Sigmoid colon (tissue), 4 donors: Measurements from ENCODE around the gene DHX16.

Experiments used
- EP300 ChIP-seq, 4 donors: sonication (generic); formaldehyde crosslinking; IDR thresholded peaks; one replicate each; pipeline ENCODE4 v1.6.1; 2017; ENCODE audit warnings: antibody characterized with exemption in 4 of 4
- POLR2A ChIP-seq, 2 donors: fragments of 450-650 bp; IDR thresholded peaks; one replicate each; pipeline ENCODE4 v1.6.1; 2016; ENCODE audit warnings: antibody characterized with exemption in 2 of 2, mild to moderate bottlenecking in 2 of 2, moderate library complexity in 2 of 2
- POLR2AphosphoS5 ChIP-seq, 4 donors: sonication (generic); formaldehyde crosslinking; IDR thresholded peaks; one replicate each; pipeline ENCODE4 v1.6.1; 2017; ENCODE audit warnings: antibody characterized with exemption in 4 of 4
- TF ChIP-seq, protein P1 (sequence below), 4 experiments: fragments of 450-650 bp in 3 of 4; fragments of 200-600 bp in 1 of 4; IDR thresholded peaks; one replicate each; pipeline ENCODE4 v1.5.1; 2016 to 2019; ENCODE audit warnings: antibody characterized with exemption in 4 of 4, mild to moderate bottlenecking in 3 of 4, moderate library complexity in 2 of 4

DNA sequence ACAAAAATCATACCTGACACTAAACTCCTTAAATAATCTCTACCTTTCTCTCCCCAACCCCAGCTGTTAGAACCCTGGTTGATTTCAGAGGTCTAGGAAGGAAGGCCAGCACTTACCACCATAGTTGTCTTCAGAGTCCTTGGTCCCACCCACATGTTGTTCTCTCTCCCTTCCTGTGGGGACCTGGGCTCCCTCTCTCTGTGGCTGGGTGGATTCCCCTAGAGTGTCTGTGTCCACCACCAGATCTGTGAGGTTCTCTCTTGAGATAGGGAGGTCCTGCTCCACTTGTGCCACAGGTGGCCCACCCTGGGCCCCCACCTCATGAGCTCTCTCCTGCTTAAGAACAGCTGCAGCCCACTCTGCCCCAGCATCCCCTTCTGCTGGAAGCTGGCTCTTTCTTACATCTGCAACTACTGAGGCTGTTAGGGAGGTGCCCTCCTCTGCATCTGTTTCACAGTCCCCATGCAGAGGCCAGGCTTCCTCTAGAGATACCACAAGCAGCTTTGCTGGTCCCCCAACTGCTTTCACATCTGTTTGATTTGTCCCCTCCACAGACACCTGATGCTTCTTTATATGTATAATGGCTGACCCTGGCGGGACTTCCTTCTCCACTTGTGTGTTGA, 39.1 kb upstream of the DHX16 start:
- TF ChIP-seq, protein P1, sequence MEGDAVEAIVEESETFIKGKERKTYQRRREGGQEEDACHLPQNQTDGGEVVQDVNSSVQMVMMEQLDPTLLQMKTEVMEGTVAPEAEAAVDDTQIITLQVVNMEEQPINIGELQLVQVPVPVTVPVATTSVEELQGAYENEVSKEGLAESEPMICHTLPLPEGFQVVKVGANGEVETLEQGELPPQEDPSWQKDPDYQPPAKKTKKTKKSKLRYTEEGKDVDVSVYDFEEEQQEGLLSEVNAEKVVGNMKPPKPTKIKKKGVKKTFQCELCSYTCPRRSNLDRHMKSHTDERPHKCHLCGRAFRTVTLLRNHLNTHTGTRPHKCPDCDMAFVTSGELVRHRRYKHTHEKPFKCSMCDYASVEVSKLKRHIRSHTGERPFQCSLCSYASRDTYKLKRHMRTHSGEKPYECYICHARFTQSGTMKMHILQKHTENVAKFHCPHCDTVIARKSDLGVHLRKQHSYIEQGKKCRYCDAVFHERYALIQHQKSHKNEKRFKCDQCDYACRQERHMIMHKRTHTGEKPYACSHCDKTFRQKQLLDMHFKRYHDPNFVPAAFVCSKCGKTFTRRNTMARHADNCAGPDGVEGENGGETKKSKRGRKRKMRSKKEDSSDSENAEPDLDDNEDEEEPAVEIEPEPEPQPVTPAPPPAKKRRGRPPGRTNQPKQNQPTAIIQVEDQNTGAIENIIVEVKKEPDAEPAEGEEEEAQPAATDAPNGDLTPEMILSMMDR (IDR thresholded peaks at IDR 0.05): no peak
- TF ChIP-seq EP300 (IDR thresholded peaks at IDR 0.05) (no peak), POLR2A (IDR thresholded peaks at IDR 0.05) (no peak), POLR2AphosphoS5 (IDR thresholded peaks at IDR 0.05) (no peak)
